ENCODE data around the gene ZNF689.
"Not testable (repeated sequence)": the region's sequence is repeated elsewhere in the genome, so short reads cannot be mapped to it uniquely, and the experiment has no call there.

GRCh38 chr16:30632454-30632853 is 22.3 kb upstream of the ZNF689 start:
- TF ChIP-seq NFRKB, ELF4, TARDBP (IDR thresholded peaks at IDR 0.05): not testable (repeated sequence)

Data from HEK293T (cell line).